ENCODE results near the gene NOL9.

The NOL9 gene

DNA sequence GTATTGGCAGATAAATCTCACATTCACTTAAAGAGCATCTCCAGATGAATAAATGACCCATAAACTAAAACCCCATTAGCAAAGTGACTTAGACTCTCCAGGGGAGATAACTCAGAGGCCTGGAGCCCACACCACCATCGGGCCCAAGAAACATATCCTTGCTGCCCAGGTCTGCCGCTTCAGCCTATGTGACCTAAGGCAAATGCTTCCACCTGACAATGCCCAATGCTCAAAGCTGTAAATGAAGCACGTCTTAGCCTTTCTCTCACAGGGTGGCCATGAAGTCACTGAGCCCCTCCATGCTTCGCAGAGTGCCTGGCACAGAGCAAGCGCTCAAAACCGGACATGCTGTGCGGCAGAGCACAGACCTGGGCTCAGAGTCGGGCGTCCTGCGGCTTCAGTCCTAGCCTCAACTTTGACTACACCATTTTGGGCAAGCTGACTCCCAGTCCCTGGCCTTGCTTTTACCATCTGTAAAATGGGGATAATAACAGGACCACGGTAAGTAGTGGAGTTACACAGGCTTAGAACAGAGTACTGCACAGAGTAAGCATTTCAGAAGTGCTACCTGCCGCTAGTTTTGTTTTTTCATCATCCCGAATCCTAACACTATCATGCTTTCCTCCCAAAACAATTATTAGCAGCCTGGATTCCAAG lies 23.7 kb downstream of the NOL9 start:
- Histone ChIP-seq H3K9me3 (ENCODE audit: control insufficient read depth, low read depth, low read length) (no peaks in the 10 kb centered on the region), H3K27ac (ENCODE audit: low read length) (no peak overlapping the region), H3K4me1 (ENCODE audit: control insufficient read depth, low read depth, low read length) (no peaks in the 10 kb centered on the region), H3K36me3 (ENCODE audit: control insufficient read depth, low read depth, low read length) (peaks cover 65% of the 10 kb centered on the region), H3K4me3 (ENCODE audit: low read length) (no peak overlapping the region), H3K9ac (ENCODE audit: low read length) (no peak overlapping the region), H3K27me3 (ENCODE audit: control insufficient read depth, insufficient read depth, low read length) (no peaks in the 10 kb centered on the region)

- no peaks in the 10 kb centered on the region for H3K4me1 ChIP-seq (ENCODE audit: control insufficient read depth, low read depth, low read length)
- H3K4me3 ChIP-seq (ENCODE audit: low read length) = no peak overlapping the region
- H3K9ac ChIP-seq (ENCODE audit: low read length) = no peak overlapping the region
- no peak overlapping the region for H3K27ac ChIP-seq (ENCODE audit: low read length)
- no peaks in the 10 kb centered on the region for H3K9me3 ChIP-seq (ENCODE audit: control insufficient read depth, low read depth, low read length)
- peaks cover 65% of the 10 kb centered on the region for H3K36me3 ChIP-seq (ENCODE audit: control insufficient read depth, low read depth, low read length)
- no peaks in the 10 kb centered on the region for H3K27me3 ChIP-seq (ENCODE audit: control insufficient read depth, insufficient read depth, low read length)
These were observed 25.8 kb downstream of the NOL9 start for GRCh38 chr1:6528492-6528891.

DNA sequence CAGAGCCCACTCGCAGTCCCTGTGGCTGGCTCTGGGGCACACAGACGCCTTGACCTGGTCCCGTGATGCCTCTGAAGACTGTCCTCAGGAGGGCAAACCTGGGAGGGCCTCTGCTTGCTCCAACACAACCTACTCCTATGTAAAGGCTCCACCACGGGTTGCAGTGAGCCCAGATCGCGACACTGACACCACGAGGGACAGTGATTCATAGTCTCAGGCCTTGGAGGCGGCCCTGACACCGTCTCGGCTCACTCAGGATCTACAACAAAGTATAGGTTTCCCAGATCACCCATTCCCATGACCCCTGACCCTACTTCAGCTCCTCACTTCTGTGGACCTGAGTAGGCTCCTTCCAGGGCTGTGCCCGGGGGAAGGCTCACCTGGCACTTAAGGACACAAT lies 28.0 kb downstream of the NOL9 start:
- Histone ChIP-seq H3K4me3 (ENCODE audit: low read length) (no peak overlapping the region), H3K9ac (ENCODE audit: low read length) (no peak overlapping the region), H3K27ac (ENCODE audit: low read length) (no peak overlapping the region), H3K9me3 (ENCODE audit: control insufficient read depth, low read depth, low read length) (no peaks in the 10 kb centered on the region), H3K27me3 (ENCODE audit: control insufficient read depth, insufficient read depth, low read length) (no peaks in the 10 kb centered on the region), H3K4me1 (ENCODE audit: control insufficient read depth, low read depth, low read length) (no peaks in the 10 kb centered on the region), H3K36me3 (ENCODE audit: control insufficient read depth, low read depth, low read length) (peaks cover 43% of the 10 kb centered on the region)

DNA sequence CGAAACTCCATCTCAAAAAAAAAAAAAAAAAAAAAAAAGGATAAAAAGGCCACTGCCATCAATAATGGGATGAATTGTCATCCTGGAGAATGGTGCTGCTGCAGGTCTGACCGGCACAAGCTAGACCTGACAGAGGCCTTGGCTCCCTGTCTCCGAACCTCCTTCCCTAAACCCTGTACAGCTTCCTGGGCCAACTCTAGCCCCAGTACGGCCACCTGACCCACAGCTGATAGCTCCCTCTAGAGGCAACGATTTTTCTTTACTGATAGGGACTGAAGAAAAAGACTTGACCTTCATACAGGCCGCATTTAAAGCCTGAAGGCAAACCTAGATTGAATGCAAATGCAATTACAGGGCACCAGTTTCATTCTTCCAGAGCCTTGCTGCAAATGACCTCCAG lies 30.7 kb downstream of the NOL9 start:
- Histone ChIP-seq H3K27ac (ENCODE audit: low read length) (no peak overlapping the region), H3K4me3 (ENCODE audit: low read length) (no peak overlapping the region), H3K27me3 (ENCODE audit: control insufficient read depth, insufficient read depth, low read length) (no peaks in the 10 kb centered on the region), H3K4me1 (ENCODE audit: control insufficient read depth, low read depth, low read length) (peaks cover 14% of the 10 kb centered on the region), H3K9me3 (ENCODE audit: control insufficient read depth, low read depth, low read length) (no peaks in the 10 kb centered on the region), H3K36me3 (ENCODE audit: control insufficient read depth, low read depth, low read length) (peaks cover 28% of the 10 kb centered on the region), H3K9ac (ENCODE audit: low read length) (no peak overlapping the region)

DNA sequence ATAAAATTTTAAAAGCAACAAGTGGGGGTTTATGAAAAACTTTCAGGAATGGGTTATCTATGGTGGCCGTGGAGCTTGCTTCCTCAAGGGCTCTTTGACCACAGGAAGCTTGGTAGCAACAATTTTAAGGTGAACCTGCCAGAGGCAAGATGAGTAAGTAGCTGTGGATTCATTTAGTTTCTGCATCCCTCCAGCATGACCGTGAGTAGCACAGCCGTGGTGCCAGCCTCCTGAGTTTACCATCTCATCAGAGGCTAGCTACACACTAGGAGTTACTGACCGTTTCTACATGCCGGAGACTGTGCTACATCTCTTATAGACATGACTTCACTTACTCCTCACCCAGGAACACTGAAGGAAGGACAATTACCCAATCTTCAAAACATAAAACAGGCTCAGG lies 32.8 kb downstream of the NOL9 start:
- H3K27me3 ChIP-seq (ENCODE audit: control insufficient read depth, insufficient read depth, low read length) = no peaks in the 10 kb centered on the region

GRCh38 chr1:6519935-6520671 lies 34.2 kb downstream of the NOL9 start:
- Histone ChIP-seq H3K27me3 (ENCODE audit: control insufficient read depth, insufficient read depth, low read length) (no peaks in the 10 kb centered on the region), H3K9ac (ENCODE audit: low read length) (no peak overlapping the region)

More for the DNA sequence above, 32.8 kb downstream of the NOL9 start:
- Histone ChIP-seq H3K4me3 (ENCODE audit: low read length) (no peak overlapping the region), H3K9ac (ENCODE audit: low read length) (no peak overlapping the region), H3K36me3 (ENCODE audit: control insufficient read depth, low read depth, low read length) (peaks cover 16% of the 10 kb centered on the region), H3K9me3 (ENCODE audit: control insufficient read depth, low read depth, low read length) (no peaks in the 10 kb centered on the region), H3K4me1 (ENCODE audit: control insufficient read depth, low read depth, low read length) (peaks cover 14% of the 10 kb centered on the region), H3K27ac (ENCODE audit: low read length) (no peak overlapping the region)

DNA sequence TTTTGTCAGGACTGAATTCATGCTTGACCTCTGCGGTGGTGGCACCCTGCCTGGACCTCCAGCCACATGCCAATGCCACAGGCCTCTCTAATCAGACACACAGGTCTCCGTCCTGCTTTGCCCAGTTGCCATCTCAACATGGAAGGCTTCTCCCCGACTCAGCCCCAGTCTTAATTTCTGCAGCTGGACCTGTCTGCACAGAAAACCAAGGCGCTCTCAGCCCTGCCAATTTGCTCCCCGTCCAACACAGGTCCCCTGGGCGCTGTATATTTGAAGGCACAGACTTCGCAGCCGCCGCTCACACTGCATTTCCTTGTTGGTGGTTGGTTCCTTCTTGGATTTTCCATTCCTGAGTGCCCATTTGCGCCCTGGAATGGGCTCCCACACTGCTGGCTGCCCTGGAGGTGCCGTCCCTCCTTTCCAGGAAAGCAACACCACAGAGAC lies 34.8 kb downstream of the NOL9 start:
- H3K36me3 ChIP-seq (ENCODE audit: control insufficient read depth, low read depth, low read length) = no peaks in the 10 kb centered on the region
- H3K9me3 ChIP-seq (ENCODE audit: control insufficient read depth, low read depth, low read length) = no peaks in the 10 kb centered on the region
- no peak overlapping the region for H3K9ac ChIP-seq (ENCODE audit: low read length)
- H3K4me3 ChIP-seq (ENCODE audit: low read length) = no peak overlapping the region
- no peaks in the 10 kb centered on the region for H3K27me3 ChIP-seq (ENCODE audit: control insufficient read depth, insufficient read depth, low read length)
- H3K4me1 ChIP-seq (ENCODE audit: control insufficient read depth, low read depth, low read length) = peaks cover 14% of the 10 kb centered on the region
- H3K27ac ChIP-seq (ENCODE audit: low read length) = no peak overlapping the region

More at GRCh38 chr1:6519935-6520671, 34.2 kb downstream of the NOL9 start:
- no peak overlapping the region for H3K27ac ChIP-seq (ENCODE audit: low read length)
- no peak overlapping the region for H3K4me3 ChIP-seq (ENCODE audit: low read length)
- peaks cover 2% of the 10 kb centered on the region for H3K36me3 ChIP-seq (ENCODE audit: control insufficient read depth, low read depth, low read length)
- H3K4me1 ChIP-seq (ENCODE audit: control insufficient read depth, low read depth, low read length) = peaks cover 14% of the 10 kb centered on the region
- H3K9me3 ChIP-seq (ENCODE audit: control insufficient read depth, low read depth, low read length) = no peaks in the 10 kb centered on the region

DNA sequence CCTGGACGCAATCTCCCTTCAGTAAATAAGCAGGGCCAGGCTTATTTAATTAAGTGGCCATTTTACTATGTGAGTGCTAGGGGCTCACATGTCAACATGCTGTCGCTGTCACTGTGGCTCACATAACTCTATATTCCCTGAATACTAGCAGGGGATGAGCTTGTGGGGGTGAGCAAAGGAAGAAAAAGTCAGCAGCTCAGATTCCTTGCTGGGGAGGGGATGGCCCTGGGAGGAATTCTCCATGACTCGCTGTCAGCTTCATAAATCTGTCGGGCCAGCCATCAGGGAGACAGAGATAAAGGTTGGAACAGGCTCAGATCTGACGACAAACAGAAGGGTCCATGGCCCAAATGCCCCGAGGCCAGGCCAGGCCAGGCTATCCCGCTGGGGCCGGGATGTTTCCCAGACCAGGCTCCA lies 36.9 kb downstream of the NOL9 start:
- Histone ChIP-seq H3K9me3 (ENCODE audit: control insufficient read depth, low read depth, low read length) (no peaks in the 10 kb centered on the region), H3K4me1 (ENCODE audit: control insufficient read depth, low read depth, low read length) (peaks cover 14% of the 10 kb centered on the region), H3K4me3 (ENCODE audit: low read length) (no peak overlapping the region), H3K36me3 (ENCODE audit: control insufficient read depth, low read depth, low read length) (no peaks in the 10 kb centered on the region), H3K9ac (ENCODE audit: low read length) (no peak overlapping the region), H3K27me3 (ENCODE audit: control insufficient read depth, insufficient read depth, low read length) (no peaks in the 10 kb centered on the region), H3K27ac (ENCODE audit: low read length) (no peak overlapping the region)

DNA sequence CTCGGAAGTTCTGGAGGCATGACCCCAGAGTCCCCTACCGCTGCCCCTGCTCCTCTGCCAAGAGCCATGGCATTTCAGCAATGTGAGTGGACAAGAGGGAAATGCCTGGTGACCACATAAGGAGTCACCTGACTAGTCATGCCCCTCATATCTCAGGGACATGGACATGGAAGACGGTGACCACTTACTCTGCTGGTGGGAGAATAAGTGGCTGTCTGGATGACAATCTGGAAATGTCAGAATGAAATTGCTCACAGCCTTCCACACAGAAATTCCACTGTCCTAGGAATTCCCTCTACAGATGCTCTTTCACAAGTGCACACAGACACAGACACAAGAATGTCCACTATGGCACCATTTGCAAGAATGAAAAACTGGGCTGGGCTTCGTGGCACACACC lies 38.5 kb downstream of the NOL9 start:
- Histone ChIP-seq H3K36me3 (ENCODE audit: control insufficient read depth, low read depth, low read length) (no peaks in the 10 kb centered on the region), H3K9ac (ENCODE audit: low read length) (no peak overlapping the region), H3K4me1 (ENCODE audit: control insufficient read depth, low read depth, low read length) (peaks cover 12% of the 10 kb centered on the region), H3K4me3 (ENCODE audit: low read length) (no peak overlapping the region), H3K9me3 (ENCODE audit: control insufficient read depth, low read depth, low read length) (no peaks in the 10 kb centered on the region), H3K27ac (ENCODE audit: low read length) (no peak overlapping the region), H3K27me3 (ENCODE audit: control insufficient read depth, insufficient read depth, low read length) (no peaks in the 10 kb centered on the region)

DNA sequence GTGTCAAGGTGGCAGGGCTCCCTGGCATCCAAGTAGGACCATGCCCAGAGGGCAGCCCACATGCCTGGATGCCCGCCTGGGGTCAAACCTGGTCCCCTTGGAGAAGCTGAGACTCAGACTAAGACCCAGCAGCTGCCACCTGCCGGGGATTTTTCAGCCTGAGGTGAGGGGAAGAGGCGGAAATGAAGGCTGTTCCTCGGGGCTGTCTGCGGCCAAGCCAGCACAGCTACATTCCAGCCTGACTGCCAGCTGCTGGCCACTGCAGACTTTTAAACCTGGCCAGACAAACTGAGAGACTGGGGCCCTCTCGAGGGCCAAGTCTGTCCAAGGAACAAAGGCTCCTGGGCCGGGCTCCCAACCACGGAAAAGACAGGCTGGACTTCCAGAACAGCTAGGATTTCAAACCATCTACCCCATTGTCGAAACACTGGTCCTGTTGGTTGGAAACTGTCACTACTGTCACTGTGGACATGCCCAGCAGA lies 41.0 kb downstream of the NOL9 start:
- no peaks in the 10 kb centered on the region for H3K4me1 ChIP-seq (ENCODE audit: control insufficient read depth, low read depth, low read length)
- H3K9ac ChIP-seq (ENCODE audit: low read length) = no peak overlapping the region

DNA sequence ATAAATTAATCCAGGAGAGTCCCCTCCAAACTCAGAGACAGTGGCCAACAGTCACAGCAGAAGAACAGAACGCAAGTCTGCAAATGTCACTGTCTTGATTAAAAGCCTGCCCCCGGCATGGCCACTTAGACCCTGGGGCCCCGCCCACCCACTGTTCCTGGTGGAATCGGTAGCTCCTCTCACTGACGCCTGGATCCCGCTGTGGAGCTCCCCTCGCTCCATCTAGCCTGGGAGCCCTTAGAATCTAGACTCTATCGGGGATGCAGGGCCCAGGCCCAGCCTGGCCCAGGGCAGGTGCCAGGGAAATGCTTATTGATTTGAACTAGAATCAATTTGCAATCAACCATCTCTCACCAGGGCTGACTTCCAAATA lies 41.4 kb downstream of the NOL9 start:
- H3K27ac ChIP-seq (ENCODE audit: low read length) = no peak overlapping the region

More for the DNA sequence above, 41.0 kb downstream of the NOL9 start:
- Histone ChIP-seq H3K27ac (ENCODE audit: low read length) (no peak overlapping the region), H3K27me3 (ENCODE audit: control insufficient read depth, insufficient read depth, low read length) (no peaks in the 10 kb centered on the region), H3K4me3 (ENCODE audit: low read length) (no peak overlapping the region), H3K9me3 (ENCODE audit: control insufficient read depth, low read depth, low read length) (no peaks in the 10 kb centered on the region), H3K36me3 (ENCODE audit: control insufficient read depth, low read depth, low read length) (no peaks in the 10 kb centered on the region)

More for the DNA sequence above, 41.4 kb downstream of the NOL9 start:
- no peaks in the 10 kb centered on the region for H3K36me3 ChIP-seq (ENCODE audit: control insufficient read depth, low read depth, low read length)
- H3K4me3 ChIP-seq (ENCODE audit: low read length) = no peak overlapping the region
- no peak overlapping the region for H3K9ac ChIP-seq (ENCODE audit: low read length)
- H3K27me3 ChIP-seq (ENCODE audit: control insufficient read depth, insufficient read depth, low read length) = no peaks in the 10 kb centered on the region
- H3K9me3 ChIP-seq (ENCODE audit: control insufficient read depth, low read depth, low read length) = no peaks in the 10 kb centered on the region
- no peaks in the 10 kb centered on the region for H3K4me1 ChIP-seq (ENCODE audit: control insufficient read depth, low read depth, low read length)

Data from iPS-18a (cell line).